Glutamatergic neuron (in vitro differentiated cells): ENCODE measurements around the gene LRCOL1. TPM values are rescaled to one million over a fixed set of nuclear protein-coding genes. Genes with fewer than 3 reads are reported as not detected.

Experiments
- DNase-seq: peaks from one replicate; pipeline ENCODE4 v3.0.0; 2022
- H3K27ac Mint-ChIP-seq: one replicate; pipeline ENCODE4 v1.8.0; 2020; ENCODE audit warnings: mild to moderate bottlenecking, mixed read lengths, inconsistent platforms; ENCODE audit not compliant: unreplicated experiment
- H3K27me3 Mint-ChIP-seq: one replicate; pipeline ENCODE4 v1.8.0; 2020; ENCODE audit warnings: mild to moderate bottlenecking, moderate library complexity, mixed read lengths, inconsistent platforms; ENCODE audit not compliant: unreplicated experiment
- H3K36me3 Mint-ChIP-seq: one replicate; pipeline ENCODE4 v1.8.0; 2020; ENCODE audit warnings: mild to moderate bottlenecking, mixed read lengths, inconsistent platforms; ENCODE audit not compliant: unreplicated experiment
- H3K4me1 Mint-ChIP-seq: one replicate; pipeline ENCODE4 v1.8.0; 2020; ENCODE audit warnings: mild to moderate bottlenecking, low read depth, mixed read lengths, inconsistent platforms; ENCODE audit not compliant: unreplicated experiment
- H3K4me3 Mint-ChIP-seq: one replicate; pipeline ENCODE4 v1.8.0; 2020; ENCODE audit warnings: mild to moderate bottlenecking, mixed read lengths, inconsistent platforms; ENCODE audit not compliant: unreplicated experiment
- H3K9me3 Mint-ChIP-seq: one replicate; pipeline ENCODE4 v1.8.0; 2020; ENCODE audit warnings: mild to moderate bottlenecking, moderate library complexity, mixed read lengths, inconsistent platforms; ENCODE audit not compliant: unreplicated experiment
- CTCF ChIP-seq: fragments of 200-600 bp; sonication (generic); IDR thresholded peaks from one replicate; pipeline ENCODE4 v1.5.0; 2021; ENCODE audit not compliant: partially characterized antibody, unreplicated experiment
- total RNA-seq: library from RNA; stranded (reverse); fragmentation: NEBNext Ultra II Directional; extraction: Animal tissue kit (Norgen Biotek cat#: 25700); gene quantifications from one replicate; pipeline ENCODE4 v1.2.1, GENCODE V29; 2021; ENCODE audit not compliant: unreplicated experiment

LRCOL1 gene
- total RNA-seq, 1 donor from 2014 or later = not detected

GRCh38 chr12:132591107-132591935 is 19.1 kb downstream of the LRCOL1 start:
- Mint-ChIP-seq H3K9me3 (peaks cover 9% of the 10 kb centered on the region), H3K27ac (no peak overlapping the region), H3K4me3 (no peak overlapping the region), H3K36me3 (peaks cover 6% of the 10 kb centered on the region), H3K4me1 (peaks cover 3% of the 10 kb centered on the region), H3K27me3 (peaks cover 15% of the 10 kb centered on the region)
- no peak for TF ChIP-seq CTCF
- no peak for DNase-seq

GRCh38 chr12:132588821-132589669 is 21.3 kb downstream of the LRCOL1 start:
- peaks cover 7% of the 10 kb centered on the region for H3K9me3 Mint-ChIP-seq
- H3K27ac Mint-ChIP-seq = no peak overlapping the region
- TF ChIP-seq CTCF = no peak
- peaks cover 1% of the 10 kb centered on the region for H3K4me1 Mint-ChIP-seq
- peaks cover 5% of the 10 kb centered on the region for H3K36me3 Mint-ChIP-seq
- H3K4me3 Mint-ChIP-seq = no peak overlapping the region
- DNase-seq = no peak
- peaks cover 12% of the 10 kb centered on the region for H3K27me3 Mint-ChIP-seq

- peaks cover 9% of the 10 kb centered on the region for H3K9me3 Mint-ChIP-seq
- H3K27me3 Mint-ChIP-seq = peaks cover 15% of the 10 kb centered on the region
- H3K4me1 Mint-ChIP-seq = no peaks in the 10 kb centered on the region
- no peak overlapping the region for H3K27ac Mint-ChIP-seq
- no peak for TF ChIP-seq CTCF
- DNase-seq = no peak
- no peaks in the 10 kb centered on the region for H3K36me3 Mint-ChIP-seq
- H3K4me3 Mint-ChIP-seq = no peak overlapping the region
Observed at GRCh38 chr12:132588319-132588718, 22.1 kb downstream of the LRCOL1 start.

GRCh38 chr12:132587781-132588180 is 22.6 kb downstream of the LRCOL1 start:
- Mint-ChIP-seq H3K27me3 (peaks cover 15% of the 10 kb centered on the region), H3K4me3 (no peak overlapping the region), H3K36me3 (no peaks in the 10 kb centered on the region), H3K4me1 (no peaks in the 10 kb centered on the region), H3K9me3 (peaks cover 7% of the 10 kb centered on the region), H3K27ac (no peak overlapping the region)
- DNase-seq = no peak
- TF ChIP-seq CTCF = no peak

- Mint-ChIP-seq H3K36me3 (no peaks in the 10 kb centered on the region), H3K27me3 (peaks cover 11% of the 10 kb centered on the region), H3K9me3 (peaks cover 5% of the 10 kb centered on the region), H3K27ac (no peak overlapping the region), H3K4me1 (no peaks in the 10 kb centered on the region), H3K4me3 (no peak overlapping the region)
- DNase-seq = no peak
- TF ChIP-seq CTCF = no peak
Observed at GRCh38 chr12:132586929-132587328, 23.5 kb downstream of the LRCOL1 start.
